ENCODE data around the gene OOSP1.

DNA sequence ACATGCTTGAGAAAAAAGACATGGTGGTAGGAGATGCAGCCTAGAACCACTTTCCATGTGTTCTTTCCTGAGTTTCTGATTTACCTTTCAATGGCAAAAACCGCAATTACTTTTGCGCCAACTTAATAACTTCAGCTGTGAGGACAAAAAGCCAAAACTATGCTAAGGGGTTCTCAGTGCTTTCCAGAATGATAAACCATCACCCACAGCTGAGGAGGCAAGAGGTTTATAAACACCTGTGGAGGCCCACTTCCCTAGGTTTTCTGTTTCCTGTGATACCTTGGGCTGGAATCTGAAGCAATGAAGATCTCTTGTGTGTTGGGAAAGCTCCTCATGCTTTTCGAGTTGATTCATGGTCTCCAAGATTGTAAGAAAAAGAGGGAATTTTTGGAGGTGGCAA, 25.5 kb downstream of the OOSP1 start, which contains the start of gene OOSP4A:
- TF ChIP-seq, protein P1, sequence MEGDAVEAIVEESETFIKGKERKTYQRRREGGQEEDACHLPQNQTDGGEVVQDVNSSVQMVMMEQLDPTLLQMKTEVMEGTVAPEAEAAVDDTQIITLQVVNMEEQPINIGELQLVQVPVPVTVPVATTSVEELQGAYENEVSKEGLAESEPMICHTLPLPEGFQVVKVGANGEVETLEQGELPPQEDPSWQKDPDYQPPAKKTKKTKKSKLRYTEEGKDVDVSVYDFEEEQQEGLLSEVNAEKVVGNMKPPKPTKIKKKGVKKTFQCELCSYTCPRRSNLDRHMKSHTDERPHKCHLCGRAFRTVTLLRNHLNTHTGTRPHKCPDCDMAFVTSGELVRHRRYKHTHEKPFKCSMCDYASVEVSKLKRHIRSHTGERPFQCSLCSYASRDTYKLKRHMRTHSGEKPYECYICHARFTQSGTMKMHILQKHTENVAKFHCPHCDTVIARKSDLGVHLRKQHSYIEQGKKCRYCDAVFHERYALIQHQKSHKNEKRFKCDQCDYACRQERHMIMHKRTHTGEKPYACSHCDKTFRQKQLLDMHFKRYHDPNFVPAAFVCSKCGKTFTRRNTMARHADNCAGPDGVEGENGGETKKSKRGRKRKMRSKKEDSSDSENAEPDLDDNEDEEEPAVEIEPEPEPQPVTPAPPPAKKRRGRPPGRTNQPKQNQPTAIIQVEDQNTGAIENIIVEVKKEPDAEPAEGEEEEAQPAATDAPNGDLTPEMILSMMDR (IDR thresholded peaks at IDR 0.05), result no peak
- no peak for TF ChIP-seq POLR2A (IDR thresholded peaks at IDR 0.05)
